Psoas muscle (tissue), 8 donors: ENCODE results near the gene TMPRSS6. TPM values are rescaled to one million over a fixed set of nuclear protein-coding genes. Genes with fewer than 3 reads are reported as not detected.
A peak's percentile ranks its signal among the peaks of the same experiment; 100 is the strongest.

Experiments
- ATAC-seq, 4 donors: fragments of 200-7000 bp; cut with Tn5 transposase; one replicate each; pipeline ENCODE4 v1.9.1; 2020; ENCODE audit warnings: moderate library complexity in 3 of 4, mild to moderate bottlenecking in 2 of 4
- DNase-seq, 2 donors: peaks; one replicate each; pipeline ENCODE4 v3.0.0-alpha.2; 2020
- H3K27ac ChIP-seq: fragments of 200-600 bp; one replicate; pipeline ENCODE4 v1.8.0; 2022
- H3K27me3 ChIP-seq, 3 donors: fragments of 200-600 bp in 1 of 3; one replicate each; pipeline versions ENCODE4 v1.6.1 to v1.8.0; 2013 to 2022; ENCODE audit warnings: low read length in 2 of 3, mild to moderate bottlenecking in 2 of 3, moderate library complexity in 1 of 3; ENCODE audit not compliant: insufficient read depth in 3 of 3
- H3K36me3 ChIP-seq, 2 donors: fragments of 200-600 bp in 1 of 2; one replicate each; pipeline versions ENCODE4 v1.6.1 to v1.8.0; 2013 to 2022; ENCODE audit warnings: low read depth in 1 of 2, mild to moderate bottlenecking in 1 of 2, moderate library complexity in 1 of 2; ENCODE audit not compliant: insufficient read depth in 1 of 2
- H3K4me1 ChIP-seq: fragments of 200-600 bp; one replicate; pipeline ENCODE4 v1.8.0; 2022
- H3K4me3 ChIP-seq: fragments of 200-600 bp; one replicate; pipeline ENCODE4 v1.8.0; 2022; ENCODE audit warnings: mild to moderate bottlenecking
- H3K9me3 ChIP-seq: fragments of 200-600 bp; one replicate; pipeline ENCODE4 v1.8.0; 2022
- WGBS, 3 donors: extraction: QIAGEN DNeasy Blood & Tissue Kit; methylation state at CpG; one replicate each; pipeline versions ENCODE4 v1.1.6 to v1.1.7; 2013; 5-methylcytosine and 5-hydroxymethylcytosine counted together
- intact Hi-C, 2 donors: fragments of 100-400 bp; cut with DNase I; formaldehyde crosslinking; loops; one replicate each; pipeline versions ENCODE4 v1.11.0 to v1.14.2; 2022
- polyA plus RNA-seq, 3 donors: library from polyadenylated mRNA; stranded (reverse); fragments of 200-250 nt; gene quantifications; one replicate each; pipeline ENCODE4 v1.2.3, GENCODE V29; 2013
- total RNA-seq, 4 donors: library from RNA; stranded (reverse); fragmentation: NEBNext Ultra II Directional in 2 of 4; extraction: Animal tissue kit (Norgen Biotek cat#: 25700) in 2 of 4; gene quantifications; one replicate each; pipeline versions ENCODE4 v1.2.1 to v1.2.4, GENCODE V29; 2021 to 2023
- TF ChIP-seq, protein P1 (sequence below): fragments of 200-600 bp; IDR thresholded peaks from one replicate; pipeline ENCODE4 v1.8.0; 2022; ENCODE audit warnings: antibody characterized with exemption
- donor health status: healthy with polysubstance abuse.
- donor health status: DM: no; HTN: no; CAD: no; lungs with moderate emphysema.
- donor health status: Bipolar disorder and iron deficiency.
- donor health status: healthy.
- donor health status: DM: yes; HTN: yes; CAD: no.
- donor health status: DM: no; HTN: no; CAD: no.
- donor health status: DM: no; HTN: no; CAD: no.
- donor health status: DM: yes; HTN: yes; CAD: no.

TMPRSS6 gene
- total and polyA plus RNA-seq, 7 donors: not detected

GRCh38 chr22:37080838-37081237 lies 28.7 kb downstream of the TMPRSS6 start:
- Histone ChIP-seq H3K4me1 (no peaks in the 10 kb centered on the region), H3K9me3 (no peaks in the 10 kb centered on the region), H3K27me3 (peaks cover 0 to 23% (median 10%) of the 10 kb centered on the region in 3 donors), H3K36me3 (no peaks in the 10 kb centered on the region), H3K27ac (no peak overlapping the region), H3K4me3 (no peak overlapping the region)
- DNase-seq (no peak), ATAC-seq (no peak)
- TF ChIP-seq, protein P1, sequence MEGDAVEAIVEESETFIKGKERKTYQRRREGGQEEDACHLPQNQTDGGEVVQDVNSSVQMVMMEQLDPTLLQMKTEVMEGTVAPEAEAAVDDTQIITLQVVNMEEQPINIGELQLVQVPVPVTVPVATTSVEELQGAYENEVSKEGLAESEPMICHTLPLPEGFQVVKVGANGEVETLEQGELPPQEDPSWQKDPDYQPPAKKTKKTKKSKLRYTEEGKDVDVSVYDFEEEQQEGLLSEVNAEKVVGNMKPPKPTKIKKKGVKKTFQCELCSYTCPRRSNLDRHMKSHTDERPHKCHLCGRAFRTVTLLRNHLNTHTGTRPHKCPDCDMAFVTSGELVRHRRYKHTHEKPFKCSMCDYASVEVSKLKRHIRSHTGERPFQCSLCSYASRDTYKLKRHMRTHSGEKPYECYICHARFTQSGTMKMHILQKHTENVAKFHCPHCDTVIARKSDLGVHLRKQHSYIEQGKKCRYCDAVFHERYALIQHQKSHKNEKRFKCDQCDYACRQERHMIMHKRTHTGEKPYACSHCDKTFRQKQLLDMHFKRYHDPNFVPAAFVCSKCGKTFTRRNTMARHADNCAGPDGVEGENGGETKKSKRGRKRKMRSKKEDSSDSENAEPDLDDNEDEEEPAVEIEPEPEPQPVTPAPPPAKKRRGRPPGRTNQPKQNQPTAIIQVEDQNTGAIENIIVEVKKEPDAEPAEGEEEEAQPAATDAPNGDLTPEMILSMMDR: no peak
- WGBS, 3 donors: 66 to 79% (median 70%) methylated on average over 12 of the region's 12 CpGs
- intact Hi-C loops: no loop called here

- TF ChIP-seq, protein P1: no peak
- WGBS, 3 donors: 79 to 90% (median 80%) methylated on average over 6 of the region's 6 CpGs
- Histone ChIP-seq H3K36me3 (no peaks in the 10 kb centered on the region), H3K4me3 (no peak overlapping the region), H3K27me3 (peaks cover 0 to 23% (median 10%) of the 10 kb centered on the region in 3 donors), H3K27ac (no peak overlapping the region), H3K4me1 (no peaks in the 10 kb centered on the region), H3K9me3 (no peaks in the 10 kb centered on the region)
- intact Hi-C loops: no loop called here
- ATAC-seq: no peak
- DNase-seq: no peak
These were observed 29.1 kb downstream of the TMPRSS6 start for GRCh38 chr22:37080438-37080837.

DNA sequence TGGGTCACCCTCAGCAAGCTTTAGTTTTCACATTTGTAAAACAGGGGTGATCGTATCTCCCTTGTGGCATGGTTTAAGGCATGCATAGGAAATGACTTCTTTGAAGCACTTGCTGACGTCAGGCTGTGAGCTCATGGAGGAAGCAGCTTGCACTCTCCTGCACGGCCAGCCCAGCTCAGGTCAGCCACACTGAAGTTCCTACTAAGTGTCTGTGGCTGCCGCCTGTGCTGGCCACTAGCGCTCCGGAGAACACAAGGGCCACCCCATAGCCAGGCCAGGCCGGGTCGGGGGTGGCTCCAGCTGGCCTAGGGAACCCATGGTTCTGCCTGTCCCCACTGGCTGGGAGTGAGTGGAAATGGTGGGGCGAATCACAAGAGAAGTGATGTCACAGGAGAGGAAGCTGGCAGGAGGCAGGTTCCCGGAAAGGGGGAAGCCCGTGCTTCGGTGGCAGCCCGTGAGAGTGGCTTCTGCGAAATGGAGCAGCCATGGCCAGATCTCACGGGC lies 29.8 kb downstream of the TMPRSS6 start:
- no peak overlapping the region for H3K4me3 ChIP-seq
- no peak for DNase-seq
- intact Hi-C loops: loop anchor here in 1 of 2 donors (5.0 kb wide), 1 partner anchor 123 kb away; no protein-coding TSS in a partner anchor
- no peaks in the 10 kb centered on the region for H3K36me3 ChIP-seq
- peaks cover 0 to 23% (median 7%) of the 10 kb centered on the region in 3 donors for H3K27me3 ChIP-seq
- 54 to 61% (median 58%) methylated on average over 15 of the region's 15 CpGs for WGBS, 3 donors
- no peak overlapping the region for H3K27ac ChIP-seq
- TF ChIP-seq, protein P1: no peak
- H3K4me1 ChIP-seq: no peaks in the 10 kb centered on the region
- no peaks in the 10 kb centered on the region for H3K9me3 ChIP-seq
- ATAC-seq: peak in 1 of 4 donors; percentile 30

- Histone ChIP-seq H3K27me3 (peaks cover 0 to 28% (median 4%) of the 10 kb centered on the region in 3 donors), H3K36me3 (no peaks in the 10 kb centered on the region), H3K4me1 (no peaks in the 10 kb centered on the region), H3K4me3 (no peak overlapping the region), H3K9me3 (no peaks in the 10 kb centered on the region), H3K27ac (no peak overlapping the region)
- no peak for ATAC-seq
- no peak for DNase-seq
- WGBS, 3 donors: 31 to 40% (median 35%) methylated on average over 5 of the region's 5 CpGs
- intact Hi-C loops: loop anchor here in 1 of 2 donors (5.0 kb wide), 1 partner anchor 123 kb away; no protein-coding TSS in a partner anchor
- TF ChIP-seq, protein P1: no peak
These were observed 30.4 kb downstream of the TMPRSS6 start for GRCh38 chr22:37079158-37079557.
